Forelimb muscle (tissue), 1 donor: ENCODE results near the gene FHAD1. TPM values are rescaled to one million over a fixed set of nuclear protein-coding genes. Genes with fewer than 3 reads are reported as not detected.

Experiments
- DNase-seq: peaks from one replicate; pipeline ENCODE4 v3.0.0-alpha.2; 2013; ENCODE audit warnings: low read depth
- polyA plus RNA-seq: library from polyadenylated mRNA; unstranded; fragments of 120-200 nt; gene quantifications from one replicate; pipeline ENCODE4 v1.2.1, GENCODE V29; 2013; ENCODE audit not compliant: insufficient read length

FHAD1 gene
- polyA plus RNA-seq, 1 donor, result 1.9 TPM

- no peak for DNase-seq
These were observed 98.8 kb downstream of the FHAD1 start for GRCh38 chr1:15345705-15346345.

- DNase-seq, result no peak
These were observed 99.5 kb downstream of the FHAD1 start for GRCh38 chr1:15346346-15347030.

GRCh38 chr1:15347182-15347581 is 100.2 kb downstream of the FHAD1 start:
- no peak for DNase-seq

GRCh38 chr1:15348648-15349047 is 101.6 kb downstream of the FHAD1 start:
- DNase-seq, result no peak

GRCh38 chr1:15349133-15349532 is 102.1 kb downstream of the FHAD1 start:
- no peak for DNase-seq

GRCh38 chr1:15350151-15350550 is 103.1 kb downstream of the FHAD1 start:
- DNase-seq, result no peak

- no peak for DNase-seq
These were observed 103.7 kb downstream of the FHAD1 start for GRCh38 chr1:15350551-15351200.

GRCh38 chr1:15351310-15351709 is 104.3 kb downstream of the FHAD1 start:
- no peak for DNase-seq

GRCh38 chr1:15352128-15352957 is 105.3 kb downstream of the FHAD1 start:
- DNase-seq, result no peak

GRCh38 chr1:15353839-15354579 is 107.0 kb downstream of the FHAD1 start:
- no peak for DNase-seq

- DNase-seq, result no peak
These were observed 107.5 kb downstream of the FHAD1 start for GRCh38 chr1:15354580-15354965.

- DNase-seq, result no peak
These were observed 109.1 kb downstream of the FHAD1 start for GRCh38 chr1:15355968-15356625.

GRCh38 chr1:15357612-15358207 is 110.7 kb downstream of the FHAD1 start:
- no peak for DNase-seq

- DNase-seq, result no peak
These were observed 111.6 kb downstream of the FHAD1 start for GRCh38 chr1:15358565-15359133.

GRCh38 chr1:15360700-15361099 is 113.7 kb downstream of the FHAD1 start:
- no peak for DNase-seq

GRCh38 chr1:15362096-15362736 is 115.2 kb downstream of the FHAD1 start:
- no peak for DNase-seq

GRCh38 chr1:15362737-15363128 is 115.7 kb downstream of the FHAD1 start:
- no peak for DNase-seq

GRCh38 chr1:15364740-15365139 is 117.7 kb downstream of the FHAD1 start:
- no peak for DNase-seq

- DNase-seq, result no peak
These were observed 121.9 kb downstream of the FHAD1 start for GRCh38 chr1:15368888-15369287.

- DNase-seq, result no peak
These were observed 123.2 kb downstream of the FHAD1 start for GRCh38 chr1:15370268-15370667.
